Measurements from ENCODE around the gene CDK5RAP2.

The CDK5RAP2 gene

GRCh38 chr9:120382453-120382852 lies 197.5 kb downstream of the CDK5RAP2 start:
- TF ChIP-seq CTCF (IDR thresholded peaks at IDR 0.05; ENCODE audit: unreplicated experiment in 3 of 3): no peak
- H3K36me3 Mint-ChIP-seq (ENCODE audit: low read depth): peaks cover 24% of the 10 kb centered on the region

GRCh38 chr9:120381839-120382238 lies 198.1 kb downstream of the CDK5RAP2 start:
- peaks cover 16% of the 10 kb centered on the region for H3K4me1 Mint-ChIP-seq
- TF ChIP-seq CTCF (IDR thresholded peaks at IDR 0.05; ENCODE audit: unreplicated experiment in 3 of 3): no peak
- H3K36me3 Mint-ChIP-seq (ENCODE audit: low read depth): peaks cover 28% of the 10 kb centered on the region
- peaks cover 15% of the 10 kb centered on the region for H3K9me3 Mint-ChIP-seq
- H3K27ac Mint-ChIP-seq: no peak overlapping the region
- no peak overlapping the region for H3K4me3 Mint-ChIP-seq
- no peaks in the 10 kb centered on the region for H3K27me3 Mint-ChIP-seq (ENCODE audit: low read depth)

More at GRCh38 chr9:120382453-120382852, 197.5 kb downstream of the CDK5RAP2 start:
- peaks cover 15% of the 10 kb centered on the region for H3K9me3 Mint-ChIP-seq
- H3K27ac Mint-ChIP-seq: no peak overlapping the region
- H3K4me1 Mint-ChIP-seq: peaks cover 21% of the 10 kb centered on the region
- H3K4me3 Mint-ChIP-seq: no peak overlapping the region
- no peaks in the 10 kb centered on the region for H3K27me3 Mint-ChIP-seq (ENCODE audit: low read depth)

- Mint-ChIP-seq H3K27ac (no peak overlapping the region), H3K27me3 (ENCODE audit: low read depth) (no peaks in the 10 kb centered on the region), H3K4me3 (no peak overlapping the region), H3K9me3 (peaks cover 20% of the 10 kb centered on the region), H3K36me3 (ENCODE audit: low read depth) (peaks cover 32% of the 10 kb centered on the region), H3K4me1 (no peaks in the 10 kb centered on the region)
- TF ChIP-seq CTCF (IDR thresholded peaks at IDR 0.05; ENCODE audit: unreplicated experiment in 3 of 3): no peak
Observed at GRCh38 chr9:120379611-120380010, 200.4 kb downstream of the CDK5RAP2 start.

- Mint-ChIP-seq H3K27me3 (ENCODE audit: low read depth) (no peaks in the 10 kb centered on the region), H3K36me3 (ENCODE audit: low read depth) (peaks cover 32% of the 10 kb centered on the region), H3K9me3 (peaks cover 20% of the 10 kb centered on the region), H3K4me3 (no peak overlapping the region), H3K4me1 (no peaks in the 10 kb centered on the region), H3K27ac (no peak overlapping the region)
- no peak for TF ChIP-seq CTCF (IDR thresholded peaks at IDR 0.05; ENCODE audit: unreplicated experiment in 3 of 3)
Observed at GRCh38 chr9:120378680-120379079, 201.3 kb downstream of the CDK5RAP2 start.

GRCh38 chr9:120377268-120378159 lies 202.5 kb downstream of the CDK5RAP2 start:
- no peak for TF ChIP-seq CTCF (IDR thresholded peaks at IDR 0.05; ENCODE audit: unreplicated experiment in 3 of 3)
- Mint-ChIP-seq H3K27me3 (ENCODE audit: low read depth) (no peaks in the 10 kb centered on the region), H3K9me3 (peaks cover 20% of the 10 kb centered on the region), H3K36me3 (ENCODE audit: low read depth) (peaks cover 32% of the 10 kb centered on the region), H3K27ac (no peak overlapping the region), H3K4me1 (no peaks in the 10 kb centered on the region), H3K4me3 (no peak overlapping the region)

- H3K27me3 Mint-ChIP-seq (ENCODE audit: low read depth): no peaks in the 10 kb centered on the region
- peaks cover 20% of the 10 kb centered on the region for H3K9me3 Mint-ChIP-seq
- no peak overlapping the region for H3K27ac Mint-ChIP-seq
- H3K4me1 Mint-ChIP-seq: no peaks in the 10 kb centered on the region
- no peak for TF ChIP-seq CTCF (IDR thresholded peaks at IDR 0.05; ENCODE audit: unreplicated experiment in 3 of 3)
- H3K36me3 Mint-ChIP-seq (ENCODE audit: low read depth): peaks cover 32% of the 10 kb centered on the region
- no peak overlapping the region for H3K4me3 Mint-ChIP-seq
Observed at GRCh38 chr9:120376101-120376500, 203.9 kb downstream of the CDK5RAP2 start.

Data from nephron (organoid).